SIG-M5 (cell line): ENCODE measurements around the gene TAS1R3.

ENCODE experiments used
- DNase-seq: peaks from one replicate; lab custom pipeline; 2025; lab: John Stamatoyannopoulos, UW

TAS1R3 gene

DNA sequence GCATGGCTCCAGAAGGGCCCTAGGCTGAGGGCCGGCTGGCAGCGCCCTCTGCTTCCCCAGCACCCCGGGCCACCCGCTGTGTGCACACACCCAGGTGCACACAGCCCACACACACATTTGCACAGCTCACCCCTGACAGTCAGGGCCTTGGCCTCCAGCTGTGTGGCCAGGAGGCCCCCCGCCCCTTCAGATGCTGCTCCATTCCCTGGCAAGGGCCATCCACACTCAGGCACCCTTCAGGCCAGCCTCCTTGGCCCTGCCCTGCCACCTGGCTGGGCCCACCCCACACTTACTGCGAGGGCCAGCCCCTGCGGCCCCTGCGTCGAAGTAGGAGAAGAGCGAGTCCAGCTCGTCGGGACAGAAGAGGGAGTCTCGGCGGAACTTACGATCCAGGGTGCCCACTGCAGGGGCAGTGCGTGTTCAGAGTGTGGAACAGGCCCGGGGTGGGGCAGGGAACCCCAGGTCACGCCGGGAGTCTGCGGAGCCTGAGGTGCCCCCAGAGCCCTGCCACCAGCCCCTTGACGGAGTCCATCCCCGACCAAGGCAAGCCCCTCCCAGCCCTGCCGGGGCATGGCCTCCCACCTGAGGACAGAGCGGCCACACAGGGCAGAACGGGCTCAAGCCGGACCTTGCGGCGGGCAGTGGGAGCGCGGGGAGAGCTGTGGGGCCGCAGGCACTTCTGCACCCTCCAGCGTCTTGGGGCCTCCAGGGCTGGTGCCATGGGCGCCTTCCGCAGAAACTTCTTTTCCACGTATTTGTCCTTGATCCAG lies 35.7 kb upstream of the TAS1R3 start:
- no peak for DNase-seq

DNA sequence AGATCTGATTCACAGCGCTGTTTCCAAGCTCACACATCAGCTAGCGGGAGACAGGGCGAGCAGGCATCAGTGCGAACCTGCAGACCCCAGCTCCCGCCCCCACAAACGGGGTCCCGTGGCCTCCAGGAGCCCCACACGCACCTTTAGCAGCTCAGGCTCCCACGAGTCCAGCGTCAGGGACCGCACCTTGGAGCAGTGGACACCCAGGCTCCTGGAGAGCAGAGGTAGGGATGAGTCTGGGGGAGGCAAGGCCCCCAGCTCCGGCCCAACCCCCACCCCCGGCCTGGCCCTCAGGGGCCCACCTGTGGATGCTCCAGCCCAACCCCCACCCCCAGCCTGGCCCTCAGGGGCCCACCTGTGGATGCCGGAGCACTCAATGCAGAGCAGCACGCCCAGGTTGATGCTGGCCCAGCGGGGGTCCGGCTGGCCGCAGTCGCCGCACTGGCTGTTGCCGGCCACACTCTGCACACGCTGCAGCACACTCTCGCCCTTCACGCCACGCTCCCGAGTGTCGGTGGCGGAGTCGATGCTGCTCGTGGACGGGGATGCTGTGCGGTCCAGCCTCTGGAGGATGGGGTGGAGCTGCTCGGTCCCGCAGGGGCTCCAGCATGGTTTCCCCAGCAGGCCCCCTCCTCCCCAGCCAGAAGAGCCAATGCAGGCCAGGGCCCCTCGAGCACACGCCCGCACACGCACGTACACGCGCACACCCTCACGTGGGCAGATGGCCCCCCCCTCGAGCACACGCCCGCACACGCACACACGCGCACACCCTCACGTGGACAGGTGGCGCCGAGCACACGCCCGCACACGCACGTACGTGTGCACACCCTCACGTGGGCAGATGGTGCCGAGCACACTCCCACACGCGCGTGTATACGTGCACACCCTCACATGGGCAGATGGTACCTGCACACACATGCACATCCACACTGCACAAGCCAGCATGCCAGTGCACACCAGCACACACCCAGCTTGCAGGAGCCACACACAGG lies 34.7 kb upstream of the TAS1R3 start:
- no peak for DNase-seq

DNA sequence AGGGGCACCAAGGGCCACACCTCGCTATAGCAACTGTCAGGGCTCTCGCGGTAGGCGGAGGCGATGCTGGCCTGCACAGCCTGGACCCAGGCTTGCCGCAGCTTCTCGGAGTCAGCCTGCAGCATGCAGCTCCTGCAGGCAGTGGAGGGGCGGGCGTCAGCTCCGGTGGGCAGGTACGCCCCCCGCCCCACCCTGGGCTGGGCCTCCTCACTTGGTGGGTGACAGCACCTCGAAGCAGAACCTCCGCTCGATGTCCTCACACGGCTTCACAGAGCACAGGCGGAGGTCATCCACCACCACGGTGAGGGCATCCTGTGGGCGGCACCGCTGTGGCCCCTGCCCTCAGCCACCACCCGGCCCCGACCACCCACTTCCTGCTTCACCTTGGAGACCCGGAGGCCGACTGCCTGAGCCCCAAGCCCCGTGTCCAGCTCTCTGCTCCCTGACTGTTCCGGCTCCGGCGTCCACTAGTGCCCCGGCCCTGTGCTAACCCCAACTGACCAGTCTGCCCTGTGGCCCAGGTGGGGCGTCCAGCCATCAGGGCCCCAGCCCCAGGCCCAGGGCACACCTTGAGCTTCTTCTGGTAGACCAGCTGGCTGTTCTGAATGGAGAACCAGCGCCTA lies 33.2 kb upstream of the TAS1R3 start:
- DNase-seq = no peak

GRCh38 chr1:1298861-1299685 lies 32.0 kb upstream of the TAS1R3 start:
- no peak for DNase-seq

- DNase-seq = no peak
Observed at GRCh38 chr1:1299686-1300351, 31.3 kb upstream of the TAS1R3 start.

GRCh38 chr1:1300352-1300739 lies 30.7 kb upstream of the TAS1R3 start:
- DNase-seq = no peak

GRCh38 chr1:1302006-1302430 lies 29.1 kb upstream of the TAS1R3 start:
- DNase-seq = no peak

DNA sequence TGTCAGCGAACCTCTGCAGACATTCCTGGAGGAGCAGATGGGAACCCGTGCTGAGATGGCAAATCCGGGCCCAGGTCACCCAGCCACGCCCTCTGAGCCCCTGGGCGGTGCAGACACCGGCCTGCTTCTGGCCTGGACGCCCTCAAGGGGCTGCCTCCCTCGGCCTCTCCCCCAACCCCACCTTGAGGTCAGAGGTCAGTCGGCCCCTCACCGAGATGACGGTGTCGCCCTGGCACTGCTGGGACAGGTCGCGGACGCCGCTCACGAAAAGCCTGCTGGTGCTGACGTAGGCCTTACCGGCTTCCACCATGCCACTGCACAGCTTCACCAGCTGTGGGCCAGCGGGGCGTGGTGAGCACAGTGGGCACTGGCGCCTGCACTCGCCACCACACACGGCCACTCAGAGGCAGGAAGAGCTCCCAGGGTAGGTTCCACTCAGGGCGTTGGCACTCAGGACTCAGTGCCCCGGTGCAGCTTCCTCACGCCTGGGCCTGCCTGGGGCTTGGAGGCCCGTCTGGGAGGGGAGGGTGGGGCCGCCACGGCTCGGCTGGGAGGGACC lies 28.1 kb upstream of the TAS1R3 start:
- no peak for DNase-seq

DNA sequence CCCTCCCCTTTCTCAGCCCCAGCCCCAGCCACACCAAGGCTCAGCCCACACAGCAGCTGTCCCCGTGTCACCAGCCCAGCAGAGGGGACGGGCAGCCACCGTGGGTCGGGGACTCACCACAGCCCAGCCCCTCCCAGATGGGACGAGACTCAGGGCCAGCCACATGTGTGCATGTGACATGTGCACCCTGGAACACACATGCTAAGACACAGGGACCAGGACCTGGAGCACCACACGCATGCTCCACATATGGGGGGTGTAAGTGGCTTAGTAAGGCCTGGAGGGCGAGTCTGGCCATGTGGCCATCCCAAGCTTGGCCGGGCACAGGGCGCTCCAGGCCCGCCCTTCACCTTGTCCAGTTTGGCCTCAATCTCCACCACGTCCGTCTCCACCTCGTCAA lies 27.3 kb upstream of the TAS1R3 start:
- no peak for DNase-seq

- DNase-seq = no peak
Observed at GRCh38 chr1:1304331-1305299, 26.5 kb upstream of the TAS1R3 start.

DNA sequence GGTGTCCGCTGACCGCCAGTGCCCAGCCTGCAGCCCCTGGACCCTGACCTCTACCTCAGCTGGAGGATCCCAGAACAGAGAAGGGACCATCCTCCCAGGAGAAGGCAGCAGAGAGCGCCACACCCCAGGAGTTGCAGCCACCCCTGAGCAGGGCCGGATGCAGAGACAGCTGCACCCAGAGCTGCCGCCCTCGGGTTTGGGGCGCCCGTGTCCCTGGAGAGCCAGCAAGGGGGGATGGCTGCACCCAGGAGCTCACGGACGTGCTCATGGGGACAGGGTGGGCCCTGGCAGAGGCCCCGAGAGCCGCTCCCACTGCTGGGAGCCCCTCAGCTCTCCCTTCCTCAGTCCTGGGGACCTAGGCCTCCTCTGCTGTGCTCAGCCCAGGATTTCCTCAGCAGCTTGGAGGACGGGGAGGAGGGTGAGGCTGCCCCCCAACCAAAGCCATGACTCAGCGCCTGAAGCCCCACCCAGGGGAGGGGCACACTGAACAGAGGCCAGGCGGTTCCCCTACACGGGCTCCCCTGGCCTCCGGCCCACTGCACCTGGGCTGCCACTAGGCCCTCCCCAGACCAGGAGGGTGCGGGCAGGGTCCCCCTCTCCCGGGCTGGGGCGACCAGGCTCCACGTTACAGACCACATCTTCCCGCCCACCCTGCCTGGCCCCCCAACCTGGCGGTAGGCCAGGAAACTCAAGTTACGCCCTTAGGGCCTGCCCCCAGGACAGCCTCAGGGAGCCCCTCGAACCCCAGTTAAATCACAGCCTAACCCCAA lies 25.6 kb upstream of the TAS1R3 start:
- DNase-seq = no peak

- DNase-seq = no peak
Observed at GRCh38 chr1:1306070-1306660, 24.9 kb upstream of the TAS1R3 start.

DNA sequence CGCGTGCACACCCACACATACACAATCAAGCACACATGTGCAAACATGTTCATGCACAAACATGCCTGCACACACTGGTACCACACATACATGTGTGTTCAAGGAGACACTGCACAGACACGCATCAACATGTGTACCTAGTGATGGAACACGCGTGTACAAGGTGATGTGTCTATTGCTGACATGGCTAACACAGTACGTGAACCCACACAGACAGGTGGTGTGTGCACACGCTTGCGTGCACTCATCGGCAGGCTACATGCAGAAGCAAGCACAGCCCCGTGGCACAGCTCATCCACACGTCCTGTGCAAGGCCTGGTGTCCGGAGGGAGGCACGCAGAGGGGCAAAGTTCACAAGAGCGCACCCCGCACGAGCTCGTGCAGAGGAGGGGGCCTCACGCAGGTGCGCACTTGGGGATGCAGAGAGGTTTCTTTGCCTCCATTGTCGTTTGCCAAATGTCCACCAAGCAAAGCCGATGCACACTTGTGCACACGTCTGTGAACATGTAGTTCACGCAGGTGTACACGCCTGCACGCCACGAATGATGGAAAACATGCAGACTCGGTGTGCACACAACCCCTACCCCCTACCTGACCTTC lies 24.3 kb upstream of the TAS1R3 start:
- DNase-seq = no peak

GRCh38 chr1:1307261-1307922 lies 23.7 kb upstream of the TAS1R3 start:
- DNase-seq = no peak

- DNase-seq = peak; percentile 55
Observed at GRCh38 chr1:1307923-1308755, 22.9 kb upstream of the TAS1R3 start, which contains the start of the genes ACAP3 and PUSL1. Gene ACAP3 (minus strand): TSS chr1:1307930. CDS start chr1:1307815, 115 bp downstream. Gene PUSL1 (plus strand): TSS chr1:1308597. CDS start chr1:1308644, 47 bp downstream.

DNA sequence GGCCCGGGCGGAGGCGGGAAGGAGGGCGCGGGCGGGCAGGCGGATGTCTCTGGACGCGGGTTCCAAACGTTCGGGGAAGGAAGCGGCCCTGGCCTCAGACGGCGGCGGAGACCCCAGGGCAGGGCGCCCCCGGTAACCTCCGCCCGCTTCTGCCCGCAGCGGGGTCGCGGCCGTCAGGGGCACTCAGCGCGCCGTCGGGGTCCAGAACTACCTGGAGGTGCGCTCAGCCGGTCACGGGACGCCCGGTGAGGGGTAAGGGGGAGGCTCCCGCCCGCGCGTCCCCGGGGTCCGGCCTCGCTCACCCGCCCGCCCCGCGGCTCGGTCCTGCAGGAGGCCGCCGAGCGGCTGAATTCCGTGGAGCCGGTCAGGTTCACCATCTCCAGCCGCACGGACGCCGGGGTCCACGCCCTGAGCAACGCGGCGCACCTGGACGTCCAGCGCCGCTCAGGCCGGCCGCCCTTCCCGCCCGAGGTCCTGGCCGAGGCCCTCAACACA lies 22.3 kb upstream of the TAS1R3 start:
- DNase-seq = no peak
